GM21360 (cell line): ENCODE measurements around the gene CHMP6.
"Not testable (repeated sequence)": the region's sequence is repeated elsewhere in the genome, so short reads cannot be mapped to it uniquely, and the experiment has no call there.

Experiments
- ATAC-seq: cut with Tn5 transposase; IDR thresholded peaks from one replicate; pipeline ENCODE4 v1.9.1; 2021; ENCODE audit warnings: mild to moderate bottlenecking, moderate library complexity; ENCODE audit not compliant: unreplicated experiment

The CHMP6 gene

GRCh38 chr17:81010935-81011334, 19.3 kb downstream of the CHMP6 start:
- ATAC-seq, result no peak

DNA sequence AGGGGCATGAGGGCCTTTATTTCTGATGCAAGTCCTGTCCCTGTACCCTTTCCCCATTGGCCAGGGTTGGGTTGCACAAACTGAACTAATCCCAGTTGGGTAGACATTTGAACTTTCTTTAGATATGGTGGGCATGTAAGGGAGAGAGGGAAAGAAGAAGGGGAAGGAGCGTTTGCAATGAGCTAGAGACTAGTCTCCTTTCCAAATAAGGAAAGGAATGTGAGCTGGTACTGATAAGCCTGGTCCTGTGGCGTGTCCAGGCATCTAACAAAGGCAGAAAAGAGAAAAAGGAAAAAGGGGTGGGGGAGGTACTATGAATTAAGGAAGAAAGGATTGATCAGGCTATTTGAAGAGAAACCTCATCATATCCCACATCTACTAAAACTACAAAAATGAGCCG, 20.3 kb downstream of the CHMP6 start:
- ATAC-seq, result no peak

DNA sequence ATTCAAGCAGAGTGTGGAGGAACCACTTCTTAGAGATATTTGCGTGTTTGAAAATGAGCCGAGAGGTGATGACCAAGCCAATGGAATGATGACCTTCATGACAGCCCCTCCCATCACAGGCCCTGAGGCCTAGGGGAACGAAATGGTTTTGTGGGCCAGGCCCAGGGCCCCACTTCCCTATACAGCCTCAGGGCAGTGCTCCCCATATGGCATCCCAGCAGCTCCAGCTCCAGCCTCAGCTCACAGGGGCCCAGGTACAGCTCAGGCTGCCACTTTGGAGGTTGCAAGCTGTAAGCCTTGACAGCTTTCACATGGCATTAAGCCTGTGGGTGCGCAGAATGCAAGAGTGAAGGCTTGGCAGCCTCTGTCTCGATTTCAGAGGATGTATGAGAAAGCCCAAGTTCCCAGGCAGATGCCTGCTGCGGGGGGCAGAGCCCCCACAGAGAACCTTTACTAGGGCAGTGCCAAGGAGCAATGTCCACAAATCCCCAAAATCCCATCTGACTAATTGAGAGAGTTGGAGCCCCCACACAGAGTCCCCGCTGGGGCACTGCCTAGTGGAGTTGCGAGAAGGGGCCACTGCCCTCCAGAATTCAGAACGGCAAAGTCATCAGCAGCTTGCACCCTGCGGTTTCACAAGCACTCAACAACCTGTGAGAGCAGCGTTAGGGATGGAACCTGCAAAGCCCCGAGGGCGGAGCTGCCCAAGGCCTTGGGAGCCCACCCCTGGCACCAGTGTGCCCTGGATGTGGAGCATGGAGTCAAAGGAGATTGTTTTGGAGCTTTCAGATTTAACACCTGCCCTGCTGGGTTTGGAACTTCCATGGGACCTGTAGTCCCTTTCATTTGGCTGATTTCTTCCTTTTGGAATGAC, 21.2 kb downstream of the CHMP6 start:
- no peak for ATAC-seq

DNA sequence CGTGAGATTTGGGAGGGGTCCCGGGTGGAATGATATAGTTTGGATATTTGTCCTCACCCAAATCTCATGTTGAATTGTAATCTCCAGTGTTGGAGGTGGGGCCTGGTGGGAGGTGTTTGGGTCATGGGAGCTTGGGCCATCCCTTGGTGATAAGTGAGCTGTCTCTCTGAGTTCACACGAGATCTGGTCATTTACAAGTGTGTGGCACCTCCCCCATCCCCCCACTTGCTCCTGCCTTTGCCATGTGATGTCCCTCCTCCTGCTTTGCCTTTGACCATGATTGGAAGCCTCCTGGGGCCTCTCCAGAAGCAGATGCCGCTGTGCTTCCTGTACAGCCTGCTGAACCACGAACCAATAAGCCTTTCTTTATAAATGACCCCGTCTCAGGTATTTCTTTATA, 22.0 kb downstream of the CHMP6 start:
- ATAC-seq, result no peak

DNA sequence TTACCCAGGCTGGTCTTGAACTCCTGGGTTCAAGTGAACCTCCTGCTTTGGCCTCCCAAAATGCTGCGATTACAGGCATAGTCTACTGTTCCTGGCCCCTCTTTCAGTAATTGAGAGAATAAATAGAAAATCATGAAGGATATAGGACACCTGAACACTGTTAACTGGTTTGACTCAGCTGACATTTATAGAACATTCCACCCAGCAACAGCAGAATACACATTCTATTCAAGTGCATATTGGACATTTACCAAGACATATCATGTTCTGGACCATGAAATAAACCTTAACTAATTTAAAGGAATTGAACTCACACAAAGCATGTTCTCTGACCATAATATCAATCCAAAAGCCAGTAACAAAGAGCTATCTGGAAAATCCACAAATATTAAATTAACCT, 23.5 kb downstream of the CHMP6 start:
- ATAC-seq, result no peak

DNA sequence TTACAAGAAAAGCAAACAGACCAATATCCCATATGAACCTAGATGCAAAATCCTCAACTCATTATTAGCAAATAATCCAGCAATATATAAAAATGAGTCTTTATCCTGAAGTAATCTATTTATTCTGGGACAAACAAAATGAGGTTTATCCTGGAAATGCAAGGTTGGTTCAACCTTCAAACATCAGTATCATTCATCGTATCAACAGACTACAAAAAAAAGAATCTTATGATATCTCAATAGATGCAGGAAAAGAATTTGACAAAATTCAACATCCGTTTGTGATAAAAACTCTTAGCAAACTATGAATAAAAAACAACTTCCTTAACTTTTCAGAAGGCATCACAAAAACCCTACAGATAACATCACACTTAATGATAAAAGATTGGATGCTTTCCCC, 24.9 kb downstream of the CHMP6 start:
- ATAC-seq, result no peak

- ATAC-seq, result not testable (repeated sequence)
Observed at GRCh38 chr17:81017330-81017729, 25.7 kb downstream of the CHMP6 start.

GRCh38 chr17:81018044-81018802, 26.6 kb downstream of the CHMP6 start:
- no peak for ATAC-seq

- no peak for ATAC-seq
Observed at GRCh38 chr17:81019563-81020442, 28.2 kb downstream of the CHMP6 start.

- no peak for ATAC-seq
Observed at GRCh38 chr17:81020443-81020766, 28.8 kb downstream of the CHMP6 start.

- no peak for ATAC-seq
Observed at GRCh38 chr17:81020767-81021497, 29.3 kb downstream of the CHMP6 start.

- no peak for ATAC-seq
Observed at GRCh38 chr17:81021531-81022343, 30.1 kb downstream of the CHMP6 start.

DNA sequence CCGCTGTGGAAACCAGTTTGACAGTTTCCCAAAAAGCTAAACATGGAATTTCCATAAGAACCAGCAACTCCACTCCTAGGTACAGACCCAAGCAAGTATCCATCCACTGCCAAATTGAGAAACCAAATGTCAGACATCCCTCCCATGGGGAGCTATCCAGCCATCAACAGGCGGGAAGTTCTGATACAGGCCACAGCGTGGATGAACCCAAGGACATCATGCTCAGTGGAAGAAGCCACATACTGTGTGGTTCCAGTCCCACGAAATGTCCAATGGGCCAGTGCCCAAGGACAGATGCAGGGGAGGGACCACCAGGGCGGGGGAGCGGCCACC, 30.7 kb downstream of the CHMP6 start:
- no peak for ATAC-seq

DNA sequence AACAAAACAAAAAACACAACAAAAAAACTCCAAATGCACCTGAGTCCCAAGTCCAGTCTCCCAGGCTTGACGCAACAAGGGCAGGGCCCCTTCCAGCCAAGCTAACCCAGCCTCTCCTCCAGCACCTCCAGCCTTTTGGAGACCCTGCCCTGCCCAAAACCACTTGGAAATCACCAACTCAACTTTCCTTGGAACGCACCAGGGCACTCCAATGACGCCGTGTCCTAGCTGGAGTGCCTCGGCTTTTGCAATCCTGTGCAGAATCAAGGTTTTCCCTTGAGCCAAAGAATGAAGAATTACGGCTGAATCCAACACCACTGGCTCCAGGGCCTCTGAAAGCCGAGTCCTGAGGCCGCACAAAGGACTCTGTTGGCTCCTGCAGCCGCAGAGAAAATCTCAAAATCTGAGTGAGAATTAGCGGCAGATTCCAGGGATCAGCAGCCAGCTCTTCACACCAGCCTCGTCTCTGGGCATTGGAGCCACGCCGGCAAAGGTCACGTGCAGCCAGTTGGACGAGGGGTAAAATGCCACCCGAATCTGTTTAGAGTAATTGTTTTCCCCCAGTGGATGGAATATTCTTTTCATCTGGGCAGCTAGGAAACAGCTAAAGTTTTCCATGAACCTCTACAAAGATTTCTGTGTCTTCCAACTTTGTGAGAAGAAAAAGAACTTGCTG, 33.6 kb downstream of the CHMP6 start:
- no peak for ATAC-seq

- ATAC-seq, result no peak
Observed at GRCh38 chr17:81025741-81026129, 34.1 kb downstream of the CHMP6 start.

DNA sequence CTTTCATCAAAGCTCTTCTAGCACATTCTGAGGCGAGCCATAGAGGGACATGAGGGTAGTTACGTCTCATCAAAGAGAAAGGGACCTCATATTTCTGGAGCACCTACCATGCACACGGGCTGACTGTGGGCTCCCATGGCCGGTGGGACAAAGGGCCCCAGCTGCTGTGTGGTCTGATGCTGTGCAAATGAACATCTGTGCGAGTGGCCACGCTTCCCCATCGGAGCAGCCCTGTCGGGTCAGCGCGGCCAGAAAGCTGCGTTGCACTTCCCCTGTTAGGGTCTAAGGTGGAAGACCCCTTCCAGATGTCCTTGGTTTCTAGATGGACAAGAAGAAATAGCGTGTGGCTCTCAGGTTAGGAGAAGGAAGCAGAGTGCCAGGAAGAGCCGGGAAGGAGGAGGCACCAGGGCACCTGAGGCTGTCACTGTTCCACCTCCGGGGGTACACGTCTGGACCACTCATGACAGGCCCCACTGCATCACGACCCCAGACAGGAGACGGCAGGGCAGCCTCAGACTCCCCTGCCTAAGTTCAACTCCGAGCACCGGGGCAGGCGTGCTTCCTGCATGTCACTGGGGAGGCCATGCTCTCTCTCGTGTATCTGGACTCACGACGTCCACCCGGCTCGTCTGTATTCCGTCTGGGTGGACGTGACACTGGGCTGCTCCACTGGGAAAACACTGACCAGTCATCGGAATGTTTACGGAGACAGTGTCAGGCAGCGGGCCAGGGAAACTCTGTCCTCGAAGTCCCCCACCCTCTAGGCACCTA, 34.8 kb downstream of the CHMP6 start:
- ATAC-seq, result no peak

DNA sequence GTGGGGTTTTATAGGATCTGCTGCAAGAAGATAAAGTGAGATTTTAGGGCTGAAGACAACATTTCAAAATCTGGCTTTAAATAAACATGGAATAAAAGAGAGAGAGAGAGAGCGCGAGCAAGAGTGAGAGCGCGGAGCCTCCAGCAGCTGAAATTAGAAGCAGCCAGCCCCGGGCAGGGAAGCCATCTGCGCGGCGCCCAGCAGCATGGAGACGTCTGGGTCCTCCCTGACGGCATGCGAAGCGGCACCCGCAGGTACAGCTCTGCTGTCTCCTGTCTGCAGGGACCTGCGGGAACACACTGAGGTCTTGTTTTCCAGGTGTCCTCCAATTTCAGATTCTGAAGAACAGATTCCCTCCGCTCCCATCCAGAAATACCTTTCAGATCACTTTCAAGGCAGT, 35.4 kb downstream of the CHMP6 start:
- no peak for ATAC-seq

GRCh38 chr17:81027591-81028505, 36.2 kb downstream of the CHMP6 start:
- ATAC-seq, result no peak
